Measurements from ENCODE around the gene AGRN. TPM values are rescaled to one million over a fixed set of nuclear protein-coding genes. Genes with fewer than 3 reads are reported as not detected.

Gene AGRN
- total RNA-seq, result 149 and 219 TPM in 2 replicates

DNA sequence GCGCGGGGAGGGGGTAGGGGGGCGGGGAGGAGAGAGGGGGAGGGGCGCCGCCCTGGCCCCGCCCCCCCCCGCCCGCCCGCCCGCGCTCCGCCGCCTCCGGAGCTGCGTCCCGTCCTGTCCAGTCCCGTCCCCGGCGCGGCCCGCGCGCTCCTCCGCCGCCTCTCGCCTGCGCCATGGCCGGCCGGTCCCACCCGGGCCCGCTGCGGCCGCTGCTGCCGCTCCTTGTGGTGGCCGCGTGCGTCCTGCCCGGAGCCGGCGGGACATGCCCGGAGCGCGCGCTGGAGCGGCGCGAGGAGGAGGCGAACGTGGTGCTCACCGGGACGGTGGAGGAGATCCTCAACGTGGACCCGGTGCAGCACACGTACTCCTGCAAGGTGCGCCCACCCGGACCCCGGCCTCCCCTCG is at the start of gene AGRN:
TSS of gene AGRN (plus strand) at position 121 of the 405 bp plus-strand sequence. CDS start at position 174, 53 bp downstream.

DNA sequence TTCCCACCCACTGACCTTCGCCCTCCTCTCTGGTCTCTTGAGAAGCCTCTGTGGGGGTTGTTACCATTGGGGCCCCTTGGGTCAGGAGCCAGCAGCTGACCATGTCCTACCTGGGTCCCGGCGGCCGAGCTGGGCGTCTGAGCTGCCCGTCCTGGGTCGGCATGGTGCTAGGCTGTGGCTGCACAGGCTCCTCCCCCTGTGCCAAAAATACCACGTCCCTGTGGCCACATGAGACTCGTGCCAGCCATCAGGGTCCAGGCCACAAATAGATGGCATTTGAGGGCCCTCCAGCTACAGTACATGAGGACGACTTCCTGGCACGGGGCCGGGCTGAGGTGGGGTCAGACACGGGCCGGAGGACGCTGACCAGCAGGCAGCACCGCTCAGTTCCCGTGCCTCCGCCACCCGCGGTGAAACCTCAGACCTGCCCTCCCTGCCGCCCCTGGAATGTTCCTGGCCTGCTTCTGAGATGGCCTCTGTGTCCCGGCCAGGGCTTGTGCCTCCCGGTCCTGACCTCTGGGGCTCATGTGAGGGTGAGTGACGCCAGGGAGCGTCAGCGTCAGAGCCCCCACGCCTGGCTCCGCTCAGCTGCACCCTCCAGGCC is 37.9 kb upstream of the AGRN start, which contains the start of gene PERM1:
TSS of gene PERM1 (minus strand) at position 139 of the 604 bp plus-strand sequence. CDS start 1,064 bp downstream, outside the sequence.

DNA sequence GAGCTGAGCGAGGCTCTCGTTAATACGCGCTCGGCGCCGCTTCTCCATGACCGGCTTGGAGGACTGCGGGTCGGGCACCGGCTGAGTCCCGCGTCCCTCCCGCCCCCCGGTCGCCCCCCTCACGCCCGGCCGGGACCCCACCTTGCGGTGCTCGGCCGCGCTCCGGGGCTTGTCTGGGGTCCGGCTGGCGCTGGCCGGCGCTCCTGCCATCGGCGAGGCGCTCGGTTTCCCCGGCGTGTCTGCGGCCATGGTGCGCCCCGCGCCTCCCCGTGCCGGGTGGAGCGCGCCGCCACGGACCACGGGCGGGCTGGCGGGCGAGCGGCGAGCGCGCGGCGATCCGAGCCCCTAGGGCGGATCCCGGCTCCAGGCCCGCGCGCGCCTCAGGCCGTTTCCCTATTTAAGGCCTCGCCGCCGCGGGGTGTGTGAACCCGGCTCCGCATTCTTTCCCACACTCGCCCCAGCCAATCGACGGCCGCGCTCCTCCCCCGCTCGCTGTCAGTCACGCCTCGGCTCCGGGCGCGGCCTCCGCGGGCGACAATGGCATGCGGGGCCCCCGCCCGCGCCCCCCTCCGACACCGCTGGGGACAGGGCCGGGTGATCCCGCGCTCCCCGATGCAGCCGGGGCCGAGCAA is 20.1 kb upstream of the AGRN start, which contains the start of gene HES4:
TSS of gene HES4 (minus strand) at position 373 of the 632 bp plus-strand sequence. CDS start at position 249, 124 bp downstream.

DNA sequence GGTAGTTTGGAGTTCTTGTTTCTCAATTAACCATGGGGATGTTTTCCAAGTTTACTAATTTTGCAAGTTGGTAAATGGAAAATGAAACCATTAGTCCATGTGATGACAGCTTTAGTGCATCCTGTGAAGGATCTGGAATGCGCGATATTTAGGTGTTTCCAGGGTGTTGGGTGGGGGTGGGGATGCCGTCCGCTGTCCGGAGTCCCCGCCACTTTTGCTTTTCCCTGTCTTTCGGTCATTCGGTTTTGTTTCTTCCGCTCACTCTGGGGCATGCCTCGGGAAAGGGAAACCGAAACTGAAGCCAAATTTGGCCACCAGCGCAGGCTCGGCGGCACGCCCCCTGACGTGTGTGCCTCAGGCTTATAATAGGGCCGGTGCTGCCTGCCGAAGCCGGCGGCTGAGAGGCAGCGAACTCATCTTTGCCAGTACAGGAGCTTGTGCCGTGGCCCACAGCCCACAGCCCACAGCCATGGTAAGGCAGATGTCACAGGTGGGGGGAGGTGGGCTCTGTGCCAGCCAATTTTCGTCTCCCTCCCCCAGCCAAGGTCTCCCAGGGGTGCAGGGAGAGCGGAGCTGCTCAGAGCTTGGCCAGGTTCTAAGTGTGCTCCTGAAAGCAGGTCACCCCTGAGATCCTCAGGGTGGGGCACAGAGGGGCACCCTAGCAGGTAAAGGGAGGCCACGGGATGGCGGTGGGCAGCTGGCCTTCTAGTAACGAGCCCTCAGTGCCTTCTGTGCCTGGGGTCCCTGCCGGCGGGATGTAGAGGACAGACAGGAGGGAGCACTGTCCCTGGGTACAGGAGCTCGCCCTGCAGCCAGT is 6.6 kb upstream of the AGRN start, which contains the start of gene ISG15:
TSS of gene ISG15 (plus strand) at position 393 of the 817 bp plus-strand sequence. CDS start at position 470, 77 bp downstream.

DNA sequence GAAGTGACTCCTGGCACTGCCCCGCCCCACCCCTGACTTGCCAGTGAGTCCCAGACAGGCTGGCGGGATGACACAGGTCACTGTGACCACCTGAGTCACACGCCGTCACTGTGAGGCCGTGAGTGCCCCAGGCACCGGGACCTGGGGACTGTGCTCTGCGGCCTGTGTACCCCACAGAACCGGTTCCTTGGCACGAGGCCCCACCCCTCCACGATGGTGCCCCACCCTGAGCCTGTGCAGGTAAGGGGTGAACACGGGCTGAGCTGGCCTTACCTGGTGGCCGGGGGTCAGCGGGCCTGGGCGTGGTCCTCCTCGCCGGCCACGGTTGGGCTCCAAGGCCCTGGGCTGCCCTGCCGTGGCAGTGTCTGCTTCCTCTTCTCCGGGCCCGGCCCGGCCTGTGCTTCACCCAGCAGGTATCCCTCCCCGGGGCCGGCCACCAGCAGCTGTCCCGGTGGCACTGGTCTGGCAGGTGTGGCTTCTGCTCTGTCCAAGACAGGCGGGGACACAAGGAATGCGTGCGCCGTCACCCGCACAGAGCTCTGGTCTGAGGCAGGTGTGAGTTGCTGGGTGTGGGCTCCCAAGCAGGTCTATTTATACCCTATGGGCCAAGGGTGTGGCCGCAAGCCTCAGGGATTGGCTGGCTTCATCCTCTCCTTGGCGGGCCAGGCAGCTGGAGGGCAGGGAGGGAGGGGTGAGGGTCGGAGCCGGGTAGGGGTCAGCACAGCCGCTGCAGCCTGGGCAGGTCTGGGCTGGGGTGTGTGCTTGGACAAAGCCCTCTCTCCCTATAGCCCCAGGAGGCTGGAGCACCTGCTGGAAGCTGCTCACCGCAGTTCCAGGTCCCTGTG is 54.0 kb downstream of the AGRN start, which contains the start of gene RNF223:
TSS of gene RNF223 (minus strand) at position 564 of the 845 bp plus-strand sequence. CDS start 1,740 bp downstream, outside the sequence.

Small RNA genes within 50 kb of the gene (small RNA-seq; reads per million reads assigned to genes)
- gene AL645608.3, result not detected

Other genes with a start within 250 kb of the AGRN start
- gene SAMD11, start 96.2 kb upstream of the AGRN start, total RNA-seq, result under 0.01 and 0.54 TPM in 2 replicates
- gene NOC2L, start 60.9 kb upstream of the AGRN start, total RNA-seq, result 38.5 and 77.4 TPM in 2 replicates
- gene KLHL17, start 59.5 kb upstream of the AGRN start, total RNA-seq, result 7.0 and 8.6 TPM in 2 replicates
- 4.3 and 5.4 TPM in 2 replicates for gene PLEKHN1, start 53.6 kb upstream of the AGRN start, total RNA-seq
- gene PERM1, start 38.0 kb upstream of the AGRN start, total RNA-seq, result 0.39 TPM in 1 of 2 replicates, not detected in the other
- 3.9 and 8.8 TPM in 2 replicates for gene HES4, start 20.0 kb upstream of the AGRN start, total RNA-seq
- 14.5 and 42.5 TPM in 2 replicates for gene ISG15, start 6.6 kb upstream of the AGRN start, total RNA-seq
- 2.3 TPM in 1 of 2 replicates, not detected in the other for gene RNF223, start 54.2 kb downstream of the AGRN start, total RNA-seq
- 11.8 and 16.3 TPM in 2 replicates for gene C1orf159, start 96.0 kb downstream of the AGRN start, total RNA-seq
- gene TTLL10, start 153.8 kb downstream of the AGRN start, total RNA-seq, result not detected in 2 replicates
- not detected in 2 replicates for gene TNFRSF18, start 186.5 kb downstream of the AGRN start, total RNA-seq
- gene TNFRSF4, start 194.0 kb downstream of the AGRN start, total RNA-seq, result not detected in 2 replicates
- gene SDF4, start 211.9 kb downstream of the AGRN start, total RNA-seq, result 117 and 120 TPM in 2 replicates
- gene B3GALT6, start 212.1 kb downstream of the AGRN start, total RNA-seq, result 21.4 and 25.5 TPM in 2 replicates
- gene C1QTNF12, start 226.6 kb downstream of the AGRN start, total RNA-seq, result 0.79 and 1.7 TPM in 2 replicates